Prostate gland (tissue), 2 donors: ENCODE data around the gene DCPS. TPM values are rescaled to one million over a fixed set of nuclear protein-coding genes. Genes with fewer than 3 reads are reported as not detected.
"Not testable (repeated sequence)": the region's sequence is repeated elsewhere in the genome, so short reads cannot be mapped to it uniquely, and the experiment has no call there.

Experiments used
- DNase-seq: peaks from one replicate; pipeline ENCODE4 v3.0.0-alpha.2; 2019; ENCODE audit warnings: low spot score
- H3K27ac ChIP-seq, 2 donors: fragments of 200-600 bp; sonication (generic); 2 replicates each; pipeline ENCODE4 v1.5.1; 2017 to 2019
- H3K27me3 ChIP-seq: fragments of 200-600 bp; sonication (generic); replicated peaks from 2 replicates; pipeline ENCODE4 v1.5.1; 2019; ENCODE audit not compliant: insufficient read depth
- H3K36me3 ChIP-seq, 2 donors: fragments of 200-600 bp; sonication (generic); 1 replicate in 1 of 2; 2 replicates in 1 of 2; pipeline versions ENCODE4 v1.5.1 to v1.8.1; 2017 to 2019
- H3K4me1 ChIP-seq: fragments of 200-600 bp; sonication (generic); replicated peaks from 2 replicates; pipeline ENCODE4 v1.5.1; 2019
- H3K4me3 ChIP-seq, 2 donors: fragments of 200-600 bp; sonication (generic); 2 replicates each; pipeline ENCODE4 v1.5.1; 2017 to 2019
- H3K9me3 ChIP-seq: fragments of 200-600 bp; sonication (generic); 2 replicates; pipeline ENCODE4 v1.5.1; 2017
- CTCF ChIP-seq, 4 experiments: fragments of 200-600 bp in 2 of 4; fragments of 450-650 bp in 2 of 4; sonication (generic) in 2 of 4; IDR thresholded peaks; 1 replicate in 3 of 4; 2 replicates in 1 of 4; pipeline ENCODE4 v1.5.1; 2016 to 2019; ENCODE audit warnings: antibody characterized with exemption in 4 of 4, mild to moderate bottlenecking in 2 of 4, moderate library complexity in 2 of 4
- POLR2A ChIP-seq: fragments of 450-650 bp; IDR thresholded peaks from one replicate; pipeline ENCODE4 v1.6.1; 2016; ENCODE audit warnings: antibody characterized with exemption, mild to moderate bottlenecking
- POLR2AphosphoS5 ChIP-seq: sonication (generic); formaldehyde crosslinking; IDR thresholded peaks from one replicate; pipeline ENCODE4 v1.6.1; 2017; ENCODE audit warnings: antibody characterized with exemption
- WGBS: methylation state at CpG from one replicate; pipeline ENCODE4 v1.1.5; 2018; 5-methylcytosine and 5-hydroxymethylcytosine counted together
- intact Hi-C: fragments of 100-400 bp; cut with DNase I; formaldehyde crosslinking; loops from one replicate; pipeline ENCODE4 v1.14.2; 2022
- total RNA-seq, 2 donors: library from RNA; depleted of rRNA; stranded (reverse); fragments of >200 nt; gene quantifications; one replicate each; pipeline ENCODE4 v1.1.0, GENCODE V29; 2016

DCPS gene
- total RNA-seq, 2 donors from 2014 or later: 12.6 to 17.5 TPM

- Histone ChIP-seq H3K27ac (peak overlapping the region; percentile 83 to 91), H3K9me3 (no peaks in the 10 kb centered on the region), H3K4me3 (peak overlapping the region; percentile 52 to 54), H3K4me1 (no peaks in the 10 kb centered on the region), H3K36me3 (no peaks in the 10 kb centered on the region), H3K27me3 (no peaks in the 10 kb centered on the region)
- DNase-seq: no peak
- TF ChIP-seq CTCF (IDR thresholded peaks at IDR 0.05): no peak
- no peak for TF ChIP-seq POLR2AphosphoS5
- TF ChIP-seq POLR2A: no peak
- intact Hi-C loops: no loop called here
- WGBS: 21% methylated on average over 12 of the region's 12 CpGs
These were observed 706 bp downstream of the DCPS start for GRCh38 chr11:126304457-126305075.

GRCh38 chr11:126305699-126306098 is 1.8 kb downstream of the DCPS start:
- H3K27me3 ChIP-seq: no peaks in the 10 kb centered on the region
- no peaks in the 10 kb centered on the region for H3K36me3 ChIP-seq
- TF ChIP-seq CTCF (IDR thresholded peaks at IDR 0.05): no peak
- no peak for TF ChIP-seq POLR2AphosphoS5
- WGBS: 90% methylated on average over 4 of the region's 4 CpGs
- no peak for DNase-seq
- H3K4me3 ChIP-seq: no peak overlapping the region
- H3K4me1 ChIP-seq: no peaks in the 10 kb centered on the region
- intact Hi-C loops: no loop called here
- H3K27ac ChIP-seq: no peak overlapping the region
- no peaks in the 10 kb centered on the region for H3K9me3 ChIP-seq

GRCh38 chr11:126307706-126308105 is 3.8 kb downstream of the DCPS start:
- H3K4me1 ChIP-seq: no peaks in the 10 kb centered on the region
- TF ChIP-seq POLR2A (no peak), CTCF (IDR thresholded peaks at IDR 0.05) (peak in 2 of 4 experiments; percentile 26 to 43), POLR2AphosphoS5 (no peak)
- 33% methylated on average over 5 of the region's 5 CpGs for WGBS
- intact Hi-C loops: no loop called here
- H3K36me3 ChIP-seq: no peaks in the 10 kb centered on the region
- H3K9me3 ChIP-seq: no peaks in the 10 kb centered on the region
- no peaks in the 10 kb centered on the region for H3K27me3 ChIP-seq
- no peak overlapping the region for H3K27ac ChIP-seq
- DNase-seq: no peak
- H3K4me3 ChIP-seq: no peak overlapping the region

- Histone ChIP-seq H3K36me3 (no peaks in the 10 kb centered on the region), H3K4me1 (no peaks in the 10 kb centered on the region), H3K4me3 (no peak overlapping the region), H3K27me3 (no peaks in the 10 kb centered on the region), H3K27ac (no peak overlapping the region), H3K9me3 (no peaks in the 10 kb centered on the region)
- WGBS: 58% methylated on average over 4 of the region's 4 CpGs
- no peak for DNase-seq
- no peak for TF ChIP-seq CTCF (IDR thresholded peaks at IDR 0.05)
- TF ChIP-seq POLR2AphosphoS5: no peak
- no peak for TF ChIP-seq POLR2A
- intact Hi-C loops: no loop called here
These were observed 4.4 kb downstream of the DCPS start for GRCh38 chr11:126308271-126308671.

GRCh38 chr11:126308771-126309170 is 4.9 kb downstream of the DCPS start:
- H3K4me1 ChIP-seq, H3K4me3 ChIP-seq, H3K9me3 ChIP-seq, H3K27ac ChIP-seq, DNase-seq, H3K36me3 ChIP-seq, intact Hi-C loops, H3K27me3 ChIP-seq: not testable (repeated sequence)
- 85% methylated on average over 4 of the region's 4 CpGs for WGBS
